Measurements from ENCODE around the gene C12orf60.
A peak's percentile ranks its signal among the peaks of the same experiment; 100 is the strongest.
"Not testable (repeated sequence)": the region's sequence is repeated elsewhere in the genome, so short reads cannot be mapped to it uniquely, and the experiment has no call there.

C12orf60 gene

GRCh38 chr12:14803011-14803829 is at the start of gene C12orf60, which contains the start of gene WBP11:
TSS of gene C12orf60 (plus strand) at chr12:14803670. CDS start at chr12:14822936, 19,266 bp downstream.
TSS of gene WBP11 (minus strand) at chr12:14803478. CDS start at chr12:14801383, 2,095 bp downstream.
- TF ChIP-seq CTCF (IDR thresholded peaks at IDR 0.05; ENCODE audit: low read depth, low read length, missing control alignments), result no peak
- DNase-seq (ENCODE audit: low read depth), result peak; percentile 99
- H3K4me3 ChIP-seq (ENCODE audit: low read depth, low read length), result peak within 1 kb of the TSS; percentile 87
- in situ Hi-C loops (cut with HindIII; ENCODE audit: low sequenced_read_pairs), result no loop called here

GRCh38 chr12:14756334-14757143 is 46.9 kb upstream of the C12orf60 start:
- H3K4me3 ChIP-seq (ENCODE audit: low read depth, low read length), result no peak overlapping the region
- in situ Hi-C loops (cut with HindIII; ENCODE audit: low sequenced_read_pairs), result no loop called here
- TF ChIP-seq CTCF (IDR thresholded peaks at IDR 0.05; ENCODE audit: low read depth, low read length, missing control alignments), result peak; percentile 41
- DNase-seq (ENCODE audit: low read depth), result no peak

GRCh38 chr12:14759711-14760280 is 43.7 kb upstream of the C12orf60 start:
- H3K4me3 ChIP-seq (ENCODE audit: low read depth, low read length); in situ Hi-C loops (cut with HindIII; ENCODE audit: low sequenced_read_pairs); DNase-seq (ENCODE audit: low read depth): not testable (repeated sequence)

GRCh38 chr12:14765398-14765797 is 38.1 kb upstream of the C12orf60 start:
- no peak overlapping the region for H3K4me3 ChIP-seq (ENCODE audit: low read depth, low read length)
- in situ Hi-C loops (cut with HindIII; ENCODE audit: low sequenced_read_pairs), result no loop called here
- no peak for TF ChIP-seq CTCF (IDR thresholded peaks at IDR 0.05; ENCODE audit: low read depth, low read length, missing control alignments)
- DNase-seq (ENCODE audit: low read depth), result no peak

GRCh38 chr12:14766020-14766419 is 37.5 kb upstream of the C12orf60 start:
- in situ Hi-C loops (cut with HindIII; ENCODE audit: low sequenced_read_pairs); DNase-seq (ENCODE audit: low read depth); H3K4me3 ChIP-seq (ENCODE audit: low read depth, low read length): not testable (repeated sequence)

- in situ Hi-C loops (cut with HindIII; ENCODE audit: low sequenced_read_pairs), result no loop called here
- H3K4me3 ChIP-seq (ENCODE audit: low read depth, low read length), result no peak overlapping the region
- no peak for DNase-seq (ENCODE audit: low read depth)
- TF ChIP-seq CTCF (IDR thresholded peaks at IDR 0.05; ENCODE audit: low read depth, low read length, missing control alignments), result no peak
Observed at GRCh38 chr12:14766649-14767215, 36.7 kb upstream of the C12orf60 start.

GRCh38 chr12:14767617-14768016 is 35.9 kb upstream of the C12orf60 start:
- in situ Hi-C loops (cut with HindIII; ENCODE audit: low sequenced_read_pairs), result no loop called here
- H3K4me3 ChIP-seq (ENCODE audit: low read depth, low read length), result no peak overlapping the region
- no peak for DNase-seq (ENCODE audit: low read depth)
- no peak for TF ChIP-seq CTCF (IDR thresholded peaks at IDR 0.05; ENCODE audit: low read depth, low read length, missing control alignments)

All from astrocyte of the cerebellum (primary cell).